IMR-90 (cell line): ENCODE measurements around the gene GIMAP5. TPM values are rescaled to one million over a fixed set of nuclear protein-coding genes. Genes with fewer than 3 reads are reported as not detected.

ENCODE experiments used
- ATAC-seq: fragments of 200-7000 bp; cut with Tn5 transposase; 2 replicates; pipeline ENCODE4 v1.9.1; 2020; ENCODE audit warnings: low read depth, mild to moderate bottlenecking, moderate library complexity
- BruUV-seq: library from RNA; stranded (reverse); fragments of 400-500 nt; replicated peaks from 2 replicates; lab custom pipeline; 2021; lab: Mats Ljungman, UMichigan
- CTCF ChIA-PET: fragments of 300-600 bp; formaldehyde crosslinking; extraction: SDS; loops from one replicate; lab custom pipeline; 2021; ENCODE audit warnings: antibody characterized with exemption; lab: Yijun Ruan, JAX
- POLR2A ChIA-PET: fragments of 300-600 bp; sonication (Branson Sonifier 250); formaldehyde crosslinking; loops from one replicate; lab custom pipeline; 2022; ENCODE audit warnings: antibody characterized with exemption; ENCODE audit not compliant: unreplicated experiment; lab: Charles Lee
- DNase-seq: peaks from one replicate; pipeline ENCODE4 v3.0.0; 2013
- H2AFZ ChIP-seq: replicated peaks from 2 replicates; pipeline ENCODE3; 2013; ENCODE audit warnings: low read length, mild to moderate bottlenecking; ENCODE audit not compliant: poor library complexity
- H2AK5ac ChIP-seq: 2 replicates; pipeline ENCODE4 v1.6.1; 2013; ENCODE audit warnings: low read depth, low read length, inconsistent platforms
- H2AK9ac ChIP-seq: replicated peaks from 2 replicates; pipeline ENCODE3; 2013; ENCODE audit warnings: mild to moderate bottlenecking, low read depth, low read length, moderate library complexity; ENCODE audit not compliant: poor library complexity
- H2BK120ac ChIP-seq: 2 replicates; pipeline ENCODE4 v1.6.1; 2013; ENCODE audit warnings: low read depth, low read length, inconsistent platforms
- H2BK15ac ChIP-seq: 3 replicates; pipeline ENCODE4 v1.6.1; 2013; ENCODE audit warnings: low read depth, low read length, inconsistent platforms
- H2BK20ac ChIP-seq: 2 replicates; pipeline ENCODE4 v1.6.1; 2013; ENCODE audit warnings: low read depth, mild to moderate bottlenecking, inconsistent platforms, low read length, moderate library complexity
- H2BK5ac ChIP-seq: 2 replicates; pipeline ENCODE4 v1.6.1; 2013; ENCODE audit warnings: mild to moderate bottlenecking, low read depth, low read length, inconsistent platforms; ENCODE audit not compliant: poor library complexity, severe bottlenecking
- H3K14ac ChIP-seq: replicated peaks from 2 replicates; pipeline ENCODE4 v1.6.1; 2013; ENCODE audit warnings: low read depth, low read length, inconsistent platforms
- H3K18ac ChIP-seq: 2 replicates; pipeline ENCODE4 v1.6.1; 2013; ENCODE audit warnings: low read depth, low read length, control low read depth
- H3K23ac ChIP-seq: 2 replicates; pipeline ENCODE4 v1.6.1; 2013; ENCODE audit warnings: low read depth, low read length, inconsistent platforms
- H3K27ac ChIP-seq: 2 replicates; pipeline ENCODE4 v1.5.1; 2013; ENCODE audit warnings: mild to moderate bottlenecking, control low read depth, low read length; ENCODE audit not compliant: insufficient read depth
- H3K27me3 ChIP-seq: 2 replicates; pipeline ENCODE4 v1.6.1; 2013; ENCODE audit warnings: low read length; ENCODE audit not compliant: control insufficient read depth, insufficient read depth
- H3K36me3 ChIP-seq: 2 replicates; pipeline ENCODE4 v1.6.1; 2013; ENCODE audit warnings: low read length, mixed read lengths; ENCODE audit not compliant: control insufficient read depth, insufficient read depth
- H3K4ac ChIP-seq: 2 replicates; pipeline ENCODE4 v1.6.1; 2013; ENCODE audit warnings: low read depth, low read length, inconsistent platforms
- H3K4me1 ChIP-seq: 2 replicates; pipeline ENCODE4 v1.6.1; 2013; ENCODE audit warnings: low read length, mixed read lengths; ENCODE audit not compliant: control insufficient read depth, insufficient read depth
- H3K4me2 ChIP-seq: 2 replicates; pipeline ENCODE4 v1.6.1; 2013; ENCODE audit warnings: low read depth, mild to moderate bottlenecking, control low read depth, low read length, moderate library complexity
- H3K4me3 ChIP-seq: 2 replicates; pipeline ENCODE4 v1.5.1; 2013; ENCODE audit warnings: low read depth, mild to moderate bottlenecking, control low read depth, low read length, moderate library complexity; ENCODE audit not compliant: insufficient read depth
- H3K56ac ChIP-seq: 2 replicates; pipeline ENCODE4 v1.6.1; 2013; ENCODE audit warnings: low read length, inconsistent platforms; ENCODE audit not compliant: insufficient read depth; ENCODE audit errors: extremely low read depth
- H3K79me1 ChIP-seq, 2 experiments: 2 replicates each; pipeline ENCODE4 v1.6.1; 2013; ENCODE audit warnings: low read length in 2 of 2, inconsistent platforms in 1 of 2, low read depth in 1 of 2
- H3K9ac ChIP-seq: 2 replicates; pipeline ENCODE4 v1.6.1; 2013; ENCODE audit warnings: low read depth, low read length, control low read depth
- H3K9me1 ChIP-seq: 2 replicates; pipeline ENCODE4 v1.6.1; 2013; ENCODE audit warnings: low read length, inconsistent platforms; ENCODE audit not compliant: insufficient read depth
- H3K9me3 ChIP-seq: 2 replicates; pipeline ENCODE4 v1.6.1; 2013; ENCODE audit warnings: low read length; ENCODE audit not compliant: control insufficient read depth, insufficient read depth
- H4K20me1 ChIP-seq: 2 replicates; pipeline ENCODE4 v1.6.1; 2013; ENCODE audit warnings: low read length, inconsistent platforms; ENCODE audit not compliant: insufficient read depth
- H4K5ac ChIP-seq: 2 replicates; pipeline ENCODE4 v1.6.1; 2013; ENCODE audit warnings: mild to moderate bottlenecking, low read depth, low read length, control low read depth
- H4K8ac ChIP-seq, 2 experiments: 2 replicates each; pipeline ENCODE4 v1.6.1; 2013; ENCODE audit warnings: low read depth in 2 of 2, low read length in 2 of 2, control low read depth in 1 of 2, inconsistent platforms in 1 of 2
- H4K91ac ChIP-seq: 2 replicates; pipeline ENCODE4 v1.6.1; 2013; ENCODE audit warnings: low read depth, low read length, inconsistent platforms; ENCODE audit not compliant: insufficient read depth
- BHLHE40 ChIP-seq: fragments of 150-350 bp; IDR thresholded peaks from 2 replicates; pipeline ENCODE4 v1.6.1; 2016; ENCODE audit warnings: mild to moderate bottlenecking, low read depth, low read length
- CEBPB ChIP-seq: IDR thresholded peaks from 2 replicates; pipeline ENCODE4 v1.6.1; 2012; ENCODE audit warnings: low read depth, low read length, improper control_type of control experiment
- CHD1 ChIP-seq: IDR thresholded peaks from 2 replicates; pipeline ENCODE4 v1.6.1; 2012; ENCODE audit warnings: low read depth, low read length, improper control_type of control experiment
- CTCF ChIP-seq: conservative IDR thresholded peaks from 2 replicates; pipeline ENCODE4 v1.5.1; 2012; ENCODE audit warnings: mild to moderate bottlenecking, low read depth, low read length, improper control_type of control experiment
- ELK1 ChIP-seq: fragments of 150-350 bp; IDR thresholded peaks from 2 replicates; pipeline ENCODE4 v1.6.1; 2016; ENCODE audit warnings: low read depth, mild to moderate bottlenecking, low read length, moderate library complexity, borderline replicate concordance
- FOS ChIP-seq: fragments of 150-350 bp; IDR thresholded peaks from 2 replicates; pipeline ENCODE4 v1.6.1; 2016; ENCODE audit warnings: low read depth, low read length
- MAFK ChIP-seq: IDR thresholded peaks from 2 replicates; pipeline ENCODE4 v1.6.1; 2012; ENCODE audit warnings: low read depth, low read length, improper control_type of control experiment
- NFE2L2 ChIP-seq: fragments of 150-350 bp; IDR thresholded peaks from 2 replicates; pipeline ENCODE4 v1.6.1; 2016; ENCODE audit warnings: low read depth, mild to moderate bottlenecking, low read length
- POLR2A ChIP-seq: IDR thresholded peaks from 2 replicates; pipeline ENCODE4 v1.6.1; 2012; ENCODE audit warnings: mild to moderate bottlenecking, low read depth, low read length
- RAD21 ChIP-seq: IDR thresholded peaks from 2 replicates; pipeline ENCODE4 v1.6.1; 2012; ENCODE audit warnings: low read length, improper control_type of control experiment
- RCOR1 ChIP-seq: IDR thresholded peaks from 2 replicates; pipeline ENCODE4 v1.6.1; 2012; ENCODE audit warnings: mild to moderate bottlenecking, low read length, improper control_type of control experiment; ENCODE audit not compliant: insufficient replicate concordance
- RFX5 ChIP-seq: IDR thresholded peaks from 2 replicates; pipeline ENCODE4 v1.8.0; 2012; ENCODE audit warnings: low read depth, mild to moderate bottlenecking, low read length, moderate library complexity
- SMC3 ChIP-seq: fragments of 150-350 bp; IDR thresholded peaks from 2 replicates; pipeline ENCODE4 v1.6.1; 2016; ENCODE audit warnings: low read depth, mild to moderate bottlenecking, antibody characterized with exemption, low read length, moderate library complexity
- WGBS, 2 experiments: methylation state at CpG; one replicate each; pipeline versions ENCODE4 v1.1.5 to v1.1.7; 2013; ENCODE audit warnings: missing lambda C conversion rate in 2 of 2; ENCODE audit not compliant: insufficient read length in 1 of 2; ENCODE audit errors: extremely low coverage in 2 of 2; 5-methylcytosine and 5-hydroxymethylcytosine counted together
- dilution Hi-C: fragments of 300-500 bp; cut with HindIII; formaldehyde crosslinking; loops from one replicate; pipeline ENCODE4 v1.14.3; 2018; ENCODE audit warnings: low sequenced_read_pairs; ENCODE audit not compliant: unreplicated experiment
- in situ Hi-C: fragments of 300-500 bp; cut with MboI; formaldehyde crosslinking; loops from 3 replicates; pipeline ENCODE4 v1.14.3; 2019; ENCODE audit warnings: low sequenced_read_pairs, inconsistent platforms, mixed read lengths
- intact Hi-C: fragments of 100-400 bp; cut with micrococcal nuclease; formaldehyde crosslinking; loops from 2 replicates; pipeline ENCODE4 v1.10.0; 2022
- polyA plus RNA-seq, 3 experiments: library from polyadenylated mRNA; depleted of rRNA; stranded (reverse); fragments of >200 nt; gene quantifications; 2 replicates each; pipeline ENCODE4 v1.2.3, GENCODE V29; 2012; ENCODE audit warnings: low replicate concordance in 1 of 3
- total RNA-seq: library from RNA; depleted of rRNA; stranded (reverse); fragments of >200 nt; gene quantifications from 2 replicates; pipeline ENCODE4 v1.2.3, GENCODE V29; 2012

GIMAP5 gene
- total and polyA plus RNA-seq, 2 of the 4 experiments (the other 2 are of a cell fraction): not detected

GRCh38 chr7:150790416-150791075 is 53.3 kb downstream of the GIMAP5 start (continued):
- no peak for TF ChIP-seq MAFK

- Histone ChIP-seq H3K14ac (no peak overlapping the region), H4K91ac (no peak overlapping the region), H3K56ac (no peak overlapping the region), H3K9ac (no peak overlapping the region), H2BK20ac (no peak overlapping the region), H3K4me3 (no peak overlapping the region), H4K8ac (no peak overlapping the region), H3K4me1 (peaks cover 19% of the 10 kb centered on the region; the same call in 1 of the 2 replicates), H4K20me1 (no peaks in the 10 kb centered on the region), H2AFZ (no peak overlapping the region), H3K27me3 (no peaks in the 10 kb centered on the region), H2AK9ac (no peak overlapping the region), H4K5ac (no peak overlapping the region; the same call in 1 of the 2 replicates), H3K4me2 (no peak overlapping the region), H3K27ac (no peak overlapping the region), H3K23ac (no peak overlapping the region), H3K9me1 (no peaks in the 10 kb centered on the region), H3K79me1 (no peaks in the 10 kb centered on the region), H2BK15ac (no peak overlapping the region), H2AK5ac (no peak overlapping the region), H2BK120ac (no peak overlapping the region), H3K4ac (no peak overlapping the region), H3K9me3 (no peaks in the 10 kb centered on the region), H2BK5ac (no peak overlapping the region), H3K18ac (no peak overlapping the region), H3K36me3 (peaks cover 3% of the 10 kb centered on the region; the same call in 1 of the 2 replicates)
- ATAC-seq: no peak
- ChIA-PET CTCF (no interaction called here), POLR2A (no interaction called here)
- dilution Hi-C loops: no loop called here
- in situ Hi-C loops: loop anchor here (25.0 kb wide), 1 partner anchor 321 kb away; no protein-coding TSS in a partner anchor
- BruUV-seq: no TSS peak
- intact Hi-C loops: no loop called here
- no peak for TF ChIP-seq RAD21
- TF ChIP-seq CEBPB: no peak
- no peak for TF ChIP-seq POLR2A
- no peak for TF ChIP-seq CHD1
- no peak for TF ChIP-seq CTCF
- no peak for TF ChIP-seq MAFK
- TF ChIP-seq RCOR1: no peak
- no peak for TF ChIP-seq ELK1
- TF ChIP-seq RFX5: no peak
- TF ChIP-seq FOS: no peak
- TF ChIP-seq SMC3: no peak
- TF ChIP-seq NFE2L2: no peak
- no peak for TF ChIP-seq BHLHE40
- DNase-seq: no peak
- WGBS, 2 experiments: no CpG with 5 or more reads among the region's 5 CpGs
These were observed 54.1 kb downstream of the GIMAP5 start for GRCh38 chr7:150791304-150791703.
